Choroid plexus epithelial cell (primary cell): ENCODE data around the gene BSG.
"Not testable (repeated sequence)": the region's sequence is repeated elsewhere in the genome, so short reads cannot be mapped to it uniquely, and the experiment has no call there.

Source experiments
- DNase-seq: peaks from one replicate; pipeline ENCODE4 v3.0.0-alpha.2; 2010; ENCODE audit warnings: low read depth
- H3K4me3 ChIP-seq: 2 replicates; pipeline ENCODE4 v1.5.1; 2011; ENCODE audit warnings: low read depth, mild to moderate bottlenecking, control low read depth, low read length, moderate library complexity
- TF ChIP-seq, protein P1 (sequence below): conservative IDR thresholded peaks from 2 replicates; pipeline ENCODE4 v1.5.1; 2011; ENCODE audit warnings: low read depth, mild to moderate bottlenecking, control low read depth, inconsistent platforms, low read length, moderate library complexity

The BSG gene

DNA sequence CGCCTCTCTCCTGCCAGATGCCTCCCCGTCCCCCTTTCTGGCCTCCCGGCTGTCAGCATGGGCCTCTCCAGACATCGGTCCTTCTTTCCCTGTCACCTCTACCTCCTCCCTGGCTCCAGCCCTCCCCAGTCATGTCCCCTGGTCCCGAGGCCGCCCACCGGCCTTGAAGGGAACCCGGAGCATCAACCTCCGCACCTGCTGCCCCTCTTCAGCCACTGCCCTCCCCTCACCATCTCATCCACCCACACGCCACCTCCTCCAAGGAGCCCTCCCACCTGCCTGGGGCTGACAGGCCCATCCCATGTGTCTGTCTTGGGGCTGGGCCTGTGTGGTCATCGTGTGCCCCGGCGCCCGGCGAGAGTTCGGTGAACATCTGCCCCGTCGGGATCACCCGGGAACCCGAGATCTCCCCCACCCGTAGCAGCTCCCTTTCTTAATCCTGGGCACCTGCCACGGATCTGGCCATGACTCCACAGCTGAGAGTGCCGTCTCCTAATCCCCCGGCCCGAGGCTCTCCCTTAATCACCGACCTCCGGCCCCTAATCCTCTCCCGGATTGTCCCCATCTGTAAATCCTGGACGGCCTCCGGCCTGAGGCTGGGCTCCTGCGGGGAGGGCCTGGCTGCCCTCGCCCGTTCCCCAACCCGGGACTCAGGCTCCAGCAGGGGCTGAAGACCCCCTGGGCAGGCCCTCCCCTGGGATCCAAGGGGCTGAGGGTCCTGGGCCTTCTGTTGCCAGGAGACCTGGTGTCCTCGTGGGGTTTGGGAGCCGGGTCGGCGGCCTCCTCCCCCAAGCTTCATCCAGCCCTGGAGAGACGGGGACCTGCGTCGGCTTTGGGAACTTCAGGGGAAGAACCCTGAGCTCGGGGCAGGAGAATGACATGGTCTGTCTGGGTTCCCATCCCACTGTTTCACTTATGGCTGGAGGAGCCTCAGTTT, 23.2 kb downstream of the BSG start:
- DNase-seq = no peak
- no peak overlapping the region for H3K4me3 ChIP-seq
- TF ChIP-seq, protein P1, sequence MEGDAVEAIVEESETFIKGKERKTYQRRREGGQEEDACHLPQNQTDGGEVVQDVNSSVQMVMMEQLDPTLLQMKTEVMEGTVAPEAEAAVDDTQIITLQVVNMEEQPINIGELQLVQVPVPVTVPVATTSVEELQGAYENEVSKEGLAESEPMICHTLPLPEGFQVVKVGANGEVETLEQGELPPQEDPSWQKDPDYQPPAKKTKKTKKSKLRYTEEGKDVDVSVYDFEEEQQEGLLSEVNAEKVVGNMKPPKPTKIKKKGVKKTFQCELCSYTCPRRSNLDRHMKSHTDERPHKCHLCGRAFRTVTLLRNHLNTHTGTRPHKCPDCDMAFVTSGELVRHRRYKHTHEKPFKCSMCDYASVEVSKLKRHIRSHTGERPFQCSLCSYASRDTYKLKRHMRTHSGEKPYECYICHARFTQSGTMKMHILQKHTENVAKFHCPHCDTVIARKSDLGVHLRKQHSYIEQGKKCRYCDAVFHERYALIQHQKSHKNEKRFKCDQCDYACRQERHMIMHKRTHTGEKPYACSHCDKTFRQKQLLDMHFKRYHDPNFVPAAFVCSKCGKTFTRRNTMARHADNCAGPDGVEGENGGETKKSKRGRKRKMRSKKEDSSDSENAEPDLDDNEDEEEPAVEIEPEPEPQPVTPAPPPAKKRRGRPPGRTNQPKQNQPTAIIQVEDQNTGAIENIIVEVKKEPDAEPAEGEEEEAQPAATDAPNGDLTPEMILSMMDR = no peak

DNA sequence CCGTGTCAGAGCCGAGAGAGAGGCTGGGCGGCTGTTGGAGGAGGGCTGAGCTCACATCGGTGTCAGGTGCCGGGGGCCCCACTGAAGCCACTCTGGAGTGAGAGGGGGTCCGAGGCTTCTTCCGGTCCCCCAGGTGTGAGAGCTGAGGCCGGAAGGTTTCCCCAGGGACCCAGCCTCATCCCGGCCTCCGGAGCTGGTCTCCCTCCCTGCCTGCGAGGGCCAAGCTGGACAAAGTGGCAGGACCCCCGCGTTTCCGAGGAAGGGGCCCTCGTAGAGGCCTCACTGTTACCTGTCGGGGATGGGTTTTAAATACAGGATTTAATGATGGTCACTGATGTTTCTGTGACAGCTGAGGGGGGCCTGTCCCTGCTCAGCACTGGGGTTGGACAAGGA, 23.9 kb downstream of the BSG start:
- TF ChIP-seq, protein P1 = no peak
- no peak for DNase-seq
- no peak overlapping the region for H3K4me3 ChIP-seq

DNA sequence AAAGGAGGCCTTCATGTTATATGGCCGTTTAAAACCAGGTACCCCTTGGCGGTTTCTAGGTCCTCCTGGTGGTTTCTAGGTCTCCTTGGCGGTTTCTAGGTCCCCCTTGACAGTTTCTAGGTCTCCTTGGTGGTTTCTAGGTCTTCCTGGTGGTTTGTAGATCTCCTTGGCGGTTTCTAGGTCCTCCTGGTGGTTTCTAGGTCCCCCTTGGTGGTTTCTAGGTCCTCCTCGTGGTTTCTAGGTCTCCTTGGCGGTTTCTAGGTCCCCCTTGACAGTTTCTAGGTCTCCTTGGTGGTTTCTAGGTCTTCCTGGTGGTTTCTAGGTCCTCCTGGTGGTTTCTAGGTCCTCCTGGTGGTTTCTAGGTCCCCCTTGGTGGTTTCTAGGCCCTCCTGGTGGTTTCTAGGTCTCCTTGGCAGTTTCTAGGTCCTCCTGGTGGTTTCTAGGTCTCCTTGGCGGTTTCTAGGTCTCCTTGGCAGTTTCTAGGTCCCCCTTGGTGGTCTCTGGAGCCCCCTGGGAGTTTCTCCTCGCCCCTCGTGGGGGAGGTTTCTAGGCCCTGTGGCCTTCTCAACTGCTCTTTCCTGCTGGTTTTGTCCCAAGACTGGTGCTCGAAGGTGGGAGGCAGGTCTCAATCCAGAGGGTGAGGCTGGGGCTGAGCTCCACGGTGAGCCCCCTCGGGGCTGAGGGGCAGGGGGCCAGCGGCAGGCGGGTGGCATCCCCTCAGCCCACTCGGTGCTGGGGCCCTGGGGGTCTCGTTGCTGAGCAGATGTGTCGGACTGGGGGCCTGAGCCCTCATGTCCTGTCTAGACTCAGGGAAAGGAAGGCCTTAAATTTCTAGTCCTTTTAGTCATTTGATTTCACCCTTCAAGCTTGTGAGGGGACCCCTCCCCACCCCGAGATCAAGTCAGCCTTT, 25.3 kb downstream of the BSG start:
- TF ChIP-seq, protein P1 = no peak
- no peak overlapping the region for H3K4me3 ChIP-seq
- DNase-seq = no peak

DNA sequence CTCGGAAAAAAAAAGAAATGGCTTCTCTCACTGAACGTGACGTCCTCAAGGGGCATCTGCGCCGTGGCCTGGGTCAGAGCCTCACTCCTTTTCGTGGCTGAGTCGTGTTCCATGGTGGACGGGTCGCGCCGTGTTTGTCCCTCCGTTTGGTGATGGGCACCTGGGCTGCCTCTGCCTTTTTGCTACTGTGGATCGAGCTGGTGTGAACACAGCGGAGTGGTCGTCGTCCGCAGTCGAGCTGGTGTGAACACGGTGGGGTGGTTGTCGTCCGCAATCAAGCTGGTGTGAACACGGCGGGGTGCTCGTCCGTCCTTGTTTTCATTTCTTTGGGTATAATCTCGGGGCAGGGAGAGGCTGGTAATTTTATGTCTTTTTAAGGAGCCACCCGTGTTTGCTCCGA, 28.9 kb downstream of the BSG start:
- no peak overlapping the region for H3K4me3 ChIP-seq
- TF ChIP-seq, protein P1 = no peak
- DNase-seq = no peak

DNA sequence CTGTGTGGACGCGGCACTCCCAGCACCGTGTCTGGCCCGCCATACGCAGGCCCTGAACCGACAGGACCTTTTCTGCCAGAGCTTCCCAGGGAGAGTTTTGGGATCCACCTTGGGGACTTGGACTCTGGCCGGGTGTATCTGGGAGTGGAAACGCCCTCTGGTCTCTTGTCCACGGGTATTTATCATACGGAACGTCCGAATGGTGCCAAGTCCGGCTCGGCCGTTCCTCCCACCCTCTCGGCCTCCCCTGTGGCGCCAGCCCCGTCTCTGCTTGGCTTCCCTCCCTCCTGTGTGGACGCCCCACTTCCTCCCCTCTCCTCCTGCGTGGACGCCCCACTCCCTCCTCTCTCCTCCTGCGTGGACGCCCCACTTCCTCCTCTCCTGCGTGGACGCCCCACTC, 29.4 kb downstream of the BSG start:
- no peak overlapping the region for H3K4me3 ChIP-seq
- TF ChIP-seq, protein P1 = no peak
- DNase-seq = no peak

DNA sequence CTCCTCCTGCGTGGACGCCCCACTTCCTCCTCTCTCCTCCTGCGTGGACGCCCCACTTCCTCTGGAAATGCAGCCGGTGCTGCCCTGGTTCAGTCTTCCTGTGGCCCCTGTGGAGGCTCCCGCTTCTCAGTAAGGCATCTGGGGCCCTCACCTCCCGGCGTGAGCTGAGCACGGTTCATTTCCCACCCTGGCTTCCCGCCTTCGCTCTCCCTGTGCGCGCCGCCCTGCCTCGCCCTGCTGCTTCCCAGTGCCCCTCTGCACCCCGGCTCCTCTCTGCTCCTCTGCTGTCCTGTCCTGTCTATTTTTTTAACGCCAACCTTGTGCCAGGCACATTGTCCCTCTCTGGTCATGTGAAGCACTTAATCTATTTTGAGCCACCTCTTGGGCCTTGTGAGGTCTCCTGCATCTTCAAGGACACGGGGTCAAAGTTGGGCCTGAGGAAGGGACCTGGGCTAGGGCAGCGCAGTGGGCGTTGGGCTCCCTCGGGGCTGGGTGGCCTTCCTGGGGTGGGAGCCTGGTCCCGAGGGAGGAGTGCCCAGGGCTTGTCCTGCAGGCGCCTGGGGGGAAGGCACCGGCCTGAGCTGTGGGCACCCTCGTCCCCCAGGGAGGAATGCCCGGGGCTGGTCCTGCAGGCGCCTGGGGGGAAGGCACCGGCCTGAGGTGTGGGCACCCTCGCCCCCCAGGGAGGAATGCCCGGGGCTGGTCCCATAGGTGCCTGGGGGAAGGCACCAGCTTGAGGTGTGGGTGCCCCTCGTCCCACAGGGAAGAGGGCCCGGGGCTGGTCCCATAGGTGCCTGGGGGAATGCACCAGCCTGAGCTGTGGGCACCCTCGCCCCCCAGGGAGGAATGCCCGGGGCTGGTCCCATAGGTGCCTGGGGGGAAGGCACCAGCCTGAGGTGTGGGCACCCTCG, 30.2 kb downstream of the BSG start:
- TF ChIP-seq, protein P1 = no peak
- DNase-seq = no peak
- H3K4me3 ChIP-seq = no peak overlapping the region

DNA sequence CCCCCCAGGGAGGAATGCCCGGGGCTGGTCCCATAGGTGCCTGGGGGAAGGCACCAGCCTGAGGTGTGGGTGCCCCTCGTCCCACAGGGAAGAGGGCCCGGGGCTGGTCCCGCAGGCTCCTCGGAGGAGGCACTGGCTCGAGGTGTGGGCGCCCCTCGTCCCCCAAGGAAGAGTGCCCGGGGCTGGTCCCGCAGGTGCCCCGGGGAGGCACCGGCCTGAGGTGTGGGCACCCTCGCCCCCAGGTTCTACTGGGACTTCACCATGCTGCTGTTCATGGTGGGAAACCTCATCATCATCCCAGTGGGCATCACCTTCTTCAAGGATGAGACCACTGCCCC, 30.9 kb downstream of the BSG start:
- DNase-seq, H3K4me3 ChIP-seq: not testable (repeated sequence)

DNA sequence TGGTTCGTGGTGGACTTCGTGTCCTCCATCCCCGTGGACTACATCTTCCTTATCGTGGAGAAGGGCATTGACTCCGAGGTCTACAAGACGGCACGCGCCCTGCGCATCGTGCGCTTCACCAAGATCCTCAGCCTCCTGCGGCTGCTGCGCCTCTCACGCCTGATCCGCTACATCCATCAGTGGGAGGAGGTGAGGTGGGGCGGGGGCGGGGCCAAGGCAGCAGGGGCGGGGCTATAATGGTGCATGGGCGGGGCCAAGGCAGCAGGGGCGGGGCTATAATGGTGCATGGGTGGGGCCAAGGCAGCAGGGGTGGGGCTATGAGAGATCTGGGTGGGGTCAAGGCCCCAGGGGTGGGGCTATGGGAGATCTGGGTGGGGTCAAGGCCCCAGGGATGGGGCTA, 31.4 kb downstream of the BSG start:
- not testable (repeated sequence) for DNase-seq, H3K4me3 ChIP-seq
